ENCODE data around the gene ADGRV1. TPM values are rescaled to one million over a fixed set of nuclear protein-coding genes. Genes with fewer than 3 reads are reported as not detected.

ADGRV1 gene
- polyA plus RNA-seq, 1 donor from 2014 or later: 3.7 TPM

GRCh38 chr5:91155274-91155673 lies 596.7 kb downstream of the ADGRV1 start:
- H3K9me3 ChIP-seq (ENCODE audit: low read length): no peaks in the 10 kb centered on the region
- H3K27ac ChIP-seq (ENCODE audit: low read length): no peak overlapping the region
- H3K27me3 ChIP-seq (ENCODE audit: insufficient read depth, low read depth, low read length): no peaks in the 10 kb centered on the region
- H3K4me3 ChIP-seq (ENCODE audit: low read length): no peak overlapping the region
- no peaks in the 10 kb centered on the region for H3K79me2 ChIP-seq (replicated peaks; ENCODE audit: insufficient read depth, low read length)
- no peak for TF ChIP-seq CTCF (IDR thresholded peaks at IDR 0.05; ENCODE audit: poor library complexity, severe bottlenecking)
- no peak for TF ChIP-seq SMC3 (conservative IDR thresholded peaks at IDR 0.05; ENCODE audit: poor library complexity)
- TF ChIP-seq EP300 (conservative IDR thresholded peaks at IDR 0.05; ENCODE audit: poor library complexity, severe bottlenecking): no peak
- TF ChIP-seq REST (IDR thresholded peaks at IDR 0.05; ENCODE audit: borderline replicate concordance): no peak
- no peak for TF ChIP-seq EZH2 (IDR thresholded peaks at IDR 0.05; ENCODE audit: borderline replicate concordance, insufficient read depth, low read length, poor library complexity, severe bottlenecking)
- no peak for TF ChIP-seq MXI1 (conservative IDR thresholded peaks at IDR 0.05; ENCODE audit: poor library complexity, severe bottlenecking)
- no peak for TF ChIP-seq TAF1 (IDR thresholded peaks at IDR 0.05; ENCODE audit: low read depth)
- TF ChIP-seq RAD21 (conservative IDR thresholded peaks at IDR 0.05): no peak
- no peak for TF ChIP-seq POLR2AphosphoS5 (IDR thresholded peaks at IDR 0.05)
- H2AFZ ChIP-seq (ENCODE audit: low read depth, low read length): no peak overlapping the region
- H3K9ac ChIP-seq (ENCODE audit: low read length): no peak overlapping the region
- H3F3A ChIP-seq (ENCODE audit: insufficient read depth, low read length, poor library complexity, severe bottlenecking): no peaks in the 10 kb centered on the region
- no peak overlapping the region for H3K4me2 ChIP-seq (ENCODE audit: low read length)
- H3K36me3 ChIP-seq (ENCODE audit: insufficient read depth, low read length): no peaks in the 10 kb centered on the region
- no peaks in the 10 kb centered on the region for H3K9me2 ChIP-seq (ENCODE audit: insufficient read depth, low read length)
- no peaks in the 10 kb centered on the region for H4K20me1 ChIP-seq (ENCODE audit: insufficient read depth)

GRCh38 chr5:91156242-91156641 lies 597.6 kb downstream of the ADGRV1 start:
- Histone ChIP-seq H3K9ac (ENCODE audit: low read length) (no peak overlapping the region), H3K36me3 (ENCODE audit: insufficient read depth, low read length) (no peaks in the 10 kb centered on the region), H4K20me1 (ENCODE audit: insufficient read depth) (no peaks in the 10 kb centered on the region), H2AFZ (ENCODE audit: low read depth, low read length) (no peak overlapping the region), H3F3A (ENCODE audit: insufficient read depth, low read length, poor library complexity, severe bottlenecking) (no peaks in the 10 kb centered on the region), H3K4me2 (ENCODE audit: low read length) (no peak overlapping the region), H3K27me3 (ENCODE audit: insufficient read depth, low read depth, low read length) (no peaks in the 10 kb centered on the region), H3K27ac (ENCODE audit: low read length) (no peak overlapping the region), H3K9me2 (ENCODE audit: insufficient read depth, low read length) (no peaks in the 10 kb centered on the region), H3K9me3 (ENCODE audit: low read length) (no peaks in the 10 kb centered on the region), H3K79me2 (replicated peaks; ENCODE audit: insufficient read depth, low read length) (no peaks in the 10 kb centered on the region), H3K4me3 (ENCODE audit: low read length) (no peak overlapping the region)
- TF ChIP-seq POLR2AphosphoS5 (IDR thresholded peaks at IDR 0.05) (no peak), REST (IDR thresholded peaks at IDR 0.05; ENCODE audit: borderline replicate concordance) (no peak), SMC3 (conservative IDR thresholded peaks at IDR 0.05; ENCODE audit: poor library complexity) (no peak), EZH2 (IDR thresholded peaks at IDR 0.05; ENCODE audit: borderline replicate concordance, insufficient read depth, low read length, poor library complexity, severe bottlenecking) (no peak), TAF1 (IDR thresholded peaks at IDR 0.05; ENCODE audit: low read depth) (no peak)

All from neural cell (in vitro differentiated cells).